GM12865 (cell line): ENCODE results near the gene KCNG2.

Experiments
- DNase-seq: peaks from one replicate; pipeline ENCODE4 v3.0.0; 2010; ENCODE audit warnings: low read depth
- H3K4me3 ChIP-seq: 2 replicates; pipeline ENCODE4 v1.5.1; 2011; ENCODE audit warnings: mild to moderate bottlenecking, low read depth, low read length, control low read depth
- TF ChIP-seq, protein P1 (sequence below): IDR thresholded peaks from 2 replicates; pipeline ENCODE4 v1.5.1; 2011; ENCODE audit warnings: low read length, control low read depth, low read depth, inconsistent platforms; ENCODE audit not compliant: insufficient read depth; ENCODE audit errors: missing control alignments

The KCNG2 gene

GRCh38 chr18:79936641-79937040 is 138.9 kb downstream of the KCNG2 start:
- no peak for DNase-seq
- no peak overlapping the region for H3K4me3 ChIP-seq
- TF ChIP-seq, protein P1, sequence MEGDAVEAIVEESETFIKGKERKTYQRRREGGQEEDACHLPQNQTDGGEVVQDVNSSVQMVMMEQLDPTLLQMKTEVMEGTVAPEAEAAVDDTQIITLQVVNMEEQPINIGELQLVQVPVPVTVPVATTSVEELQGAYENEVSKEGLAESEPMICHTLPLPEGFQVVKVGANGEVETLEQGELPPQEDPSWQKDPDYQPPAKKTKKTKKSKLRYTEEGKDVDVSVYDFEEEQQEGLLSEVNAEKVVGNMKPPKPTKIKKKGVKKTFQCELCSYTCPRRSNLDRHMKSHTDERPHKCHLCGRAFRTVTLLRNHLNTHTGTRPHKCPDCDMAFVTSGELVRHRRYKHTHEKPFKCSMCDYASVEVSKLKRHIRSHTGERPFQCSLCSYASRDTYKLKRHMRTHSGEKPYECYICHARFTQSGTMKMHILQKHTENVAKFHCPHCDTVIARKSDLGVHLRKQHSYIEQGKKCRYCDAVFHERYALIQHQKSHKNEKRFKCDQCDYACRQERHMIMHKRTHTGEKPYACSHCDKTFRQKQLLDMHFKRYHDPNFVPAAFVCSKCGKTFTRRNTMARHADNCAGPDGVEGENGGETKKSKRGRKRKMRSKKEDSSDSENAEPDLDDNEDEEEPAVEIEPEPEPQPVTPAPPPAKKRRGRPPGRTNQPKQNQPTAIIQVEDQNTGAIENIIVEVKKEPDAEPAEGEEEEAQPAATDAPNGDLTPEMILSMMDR, result no peak

DNA sequence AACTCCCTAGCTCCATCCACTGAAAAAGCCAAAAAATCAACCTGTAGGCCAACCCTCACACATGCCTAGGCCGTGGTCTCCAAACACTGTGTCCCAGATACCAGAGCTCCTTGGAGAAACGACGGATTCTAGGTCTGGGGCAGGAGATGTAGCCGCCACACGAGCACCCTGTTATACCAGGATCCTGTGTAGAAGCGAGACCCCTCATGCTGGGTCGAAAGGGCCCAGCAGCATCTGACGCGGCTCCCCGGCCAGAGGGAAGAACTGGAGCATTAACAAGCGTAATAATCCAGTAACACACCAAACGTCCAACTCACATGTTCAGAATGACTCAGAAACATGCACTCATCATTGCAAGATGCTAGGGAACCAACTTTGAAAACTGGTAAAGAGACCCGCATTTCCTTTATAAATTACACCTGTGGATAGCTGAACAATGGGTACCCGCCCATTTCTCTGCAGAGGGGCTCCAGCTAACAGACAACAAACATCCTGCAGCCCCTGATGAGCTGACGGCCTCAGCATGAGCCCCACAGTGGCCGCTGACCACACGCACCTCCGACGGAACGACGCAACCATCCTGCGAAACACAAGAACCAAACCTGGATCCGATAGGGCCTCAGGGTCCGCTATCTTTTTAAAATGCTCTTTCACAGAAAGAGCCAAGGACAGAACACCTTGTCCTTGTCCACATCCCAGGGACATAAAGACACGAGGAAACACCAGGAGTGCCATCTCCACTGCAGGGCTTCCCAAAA is 139.5 kb downstream of the KCNG2 start:
- TF ChIP-seq, protein P1, result no peak
- no peak for DNase-seq
- H3K4me3 ChIP-seq, result no peak overlapping the region

DNA sequence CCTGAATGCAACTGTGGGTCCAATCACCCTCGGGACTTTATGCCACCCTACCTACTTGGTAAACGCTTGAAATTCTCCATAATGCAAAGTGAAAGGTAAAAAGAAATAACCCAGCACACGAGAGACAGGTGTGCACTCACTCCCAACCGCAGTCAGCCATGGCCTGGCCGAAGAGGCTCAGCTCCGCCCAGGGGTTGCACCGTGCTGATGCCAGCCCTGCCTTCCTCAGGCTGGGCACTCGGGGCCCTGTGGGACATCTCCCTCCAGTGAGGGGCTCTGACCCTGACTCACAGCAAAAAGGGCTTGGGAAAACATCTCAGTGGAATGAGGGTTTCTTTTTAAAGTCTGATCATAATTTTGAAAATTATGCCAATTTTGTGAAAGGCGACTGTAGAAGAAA is 140.5 kb downstream of the KCNG2 start:
- DNase-seq, result no peak
- TF ChIP-seq, protein P1, result no peak

GRCh38 chr18:79939096-79939495 is 141.4 kb downstream of the KCNG2 start:
- H3K4me3 ChIP-seq, result no peak overlapping the region
- TF ChIP-seq, protein P1, result no peak
- no peak for DNase-seq

More for the DNA sequence above, 140.5 kb downstream of the KCNG2 start:
- no peak overlapping the region for H3K4me3 ChIP-seq

DNA sequence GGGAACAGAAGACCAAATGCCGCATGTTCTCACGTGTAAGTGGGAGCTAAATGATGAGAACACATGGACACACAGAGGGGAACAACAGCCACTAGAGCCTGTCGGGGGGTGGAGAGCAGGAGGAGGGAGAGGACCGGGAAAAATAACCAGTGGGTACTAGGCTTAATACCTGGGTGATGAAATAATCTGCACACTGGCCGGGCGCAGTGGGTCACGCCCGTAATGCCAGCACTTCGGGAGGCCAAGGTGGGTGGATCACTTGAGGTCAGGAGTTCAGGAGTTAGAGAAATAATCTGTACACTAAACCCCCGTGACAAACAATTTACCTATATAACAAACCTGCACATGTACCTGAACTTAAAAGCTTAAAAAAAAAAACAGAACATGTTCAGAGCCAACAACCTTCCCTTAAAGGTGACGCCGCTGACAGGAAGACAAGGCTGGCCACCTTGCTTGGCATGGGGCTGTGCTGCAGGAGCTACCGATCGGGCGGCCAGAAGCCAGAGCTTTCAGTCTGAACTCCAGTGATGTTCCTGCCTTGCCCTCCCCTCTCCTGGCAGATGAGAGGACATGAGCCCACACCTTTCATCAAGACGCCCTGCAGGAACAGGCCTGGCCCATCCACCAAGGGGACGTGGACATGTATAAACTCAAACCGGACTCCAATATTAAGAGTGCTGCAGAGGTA is 142.5 kb downstream of the KCNG2 start:
- no peak for DNase-seq
- no peak overlapping the region for H3K4me3 ChIP-seq
- TF ChIP-seq, protein P1, result no peak

- TF ChIP-seq, protein P1, result no peak
- no peak for DNase-seq
- H3K4me3 ChIP-seq, result no peak overlapping the region
Measured at GRCh38 chr18:79940814-79941472, 143.2 kb downstream of the KCNG2 start.
